PFSK-1 (cell line): Measurements from ENCODE around the gene NKAIN2.

Experiments used
- POLR2AphosphoS5 ChIP-seq: IDR thresholded peaks from 2 replicates; pipeline ENCODE4 v1.6.1; 2012; ENCODE audit warnings: low read depth, mild to moderate bottlenecking, control low read depth, low read length, moderate library complexity
- SIN3A ChIP-seq: IDR thresholded peaks from 2 replicates; pipeline ENCODE4 v1.6.1; 2012; ENCODE audit warnings: mild to moderate bottlenecking, low read length, moderate library complexity, borderline replicate concordance; ENCODE audit not compliant: insufficient read depth
- TAF1 ChIP-seq: IDR thresholded peaks from 2 replicates; pipeline ENCODE4 v1.6.1; 2012; ENCODE audit warnings: low read length, control low read depth, borderline replicate concordance; ENCODE audit not compliant: insufficient read depth
- TF ChIP-seq, protein P1 (sequence below), 2 experiments: IDR thresholded peaks; 2 replicates each; pipeline versions ENCODE4 v1.6.1 to v1.8.0; 2011 to 2012; ENCODE audit warnings: low read depth in 2 of 2, low read length in 2 of 2, control low read depth in 1 of 2, inconsistent platforms in 1 of 2, mild to moderate bottlenecking in 1 of 2, moderate library complexity in 1 of 2; ENCODE audit not compliant: insufficient read depth in 1 of 2

DNA sequence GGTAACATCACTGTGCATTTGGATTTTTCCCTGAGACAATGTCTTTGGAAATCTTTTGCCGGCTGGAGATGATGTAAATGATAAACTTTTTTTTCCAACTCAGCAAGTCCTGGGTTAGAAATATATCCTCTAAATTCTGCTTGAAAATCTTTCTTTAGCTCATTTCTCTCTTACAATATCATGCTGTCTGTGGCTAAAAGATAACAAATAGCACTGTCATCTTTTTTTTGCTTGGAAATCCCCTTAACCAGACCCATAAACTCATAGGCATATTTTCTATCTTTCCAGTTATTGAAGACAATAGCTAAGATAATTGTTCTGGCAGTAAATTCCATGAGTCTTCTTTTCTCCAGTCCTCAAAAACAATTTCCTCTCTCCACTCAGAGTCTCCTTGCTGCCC is 481.5 kb downstream of the NKAIN2 start:
- TF ChIP-seq TAF1 = no peak
- TF ChIP-seq POLR2AphosphoS5 = no peak
- TF ChIP-seq, protein P1, sequence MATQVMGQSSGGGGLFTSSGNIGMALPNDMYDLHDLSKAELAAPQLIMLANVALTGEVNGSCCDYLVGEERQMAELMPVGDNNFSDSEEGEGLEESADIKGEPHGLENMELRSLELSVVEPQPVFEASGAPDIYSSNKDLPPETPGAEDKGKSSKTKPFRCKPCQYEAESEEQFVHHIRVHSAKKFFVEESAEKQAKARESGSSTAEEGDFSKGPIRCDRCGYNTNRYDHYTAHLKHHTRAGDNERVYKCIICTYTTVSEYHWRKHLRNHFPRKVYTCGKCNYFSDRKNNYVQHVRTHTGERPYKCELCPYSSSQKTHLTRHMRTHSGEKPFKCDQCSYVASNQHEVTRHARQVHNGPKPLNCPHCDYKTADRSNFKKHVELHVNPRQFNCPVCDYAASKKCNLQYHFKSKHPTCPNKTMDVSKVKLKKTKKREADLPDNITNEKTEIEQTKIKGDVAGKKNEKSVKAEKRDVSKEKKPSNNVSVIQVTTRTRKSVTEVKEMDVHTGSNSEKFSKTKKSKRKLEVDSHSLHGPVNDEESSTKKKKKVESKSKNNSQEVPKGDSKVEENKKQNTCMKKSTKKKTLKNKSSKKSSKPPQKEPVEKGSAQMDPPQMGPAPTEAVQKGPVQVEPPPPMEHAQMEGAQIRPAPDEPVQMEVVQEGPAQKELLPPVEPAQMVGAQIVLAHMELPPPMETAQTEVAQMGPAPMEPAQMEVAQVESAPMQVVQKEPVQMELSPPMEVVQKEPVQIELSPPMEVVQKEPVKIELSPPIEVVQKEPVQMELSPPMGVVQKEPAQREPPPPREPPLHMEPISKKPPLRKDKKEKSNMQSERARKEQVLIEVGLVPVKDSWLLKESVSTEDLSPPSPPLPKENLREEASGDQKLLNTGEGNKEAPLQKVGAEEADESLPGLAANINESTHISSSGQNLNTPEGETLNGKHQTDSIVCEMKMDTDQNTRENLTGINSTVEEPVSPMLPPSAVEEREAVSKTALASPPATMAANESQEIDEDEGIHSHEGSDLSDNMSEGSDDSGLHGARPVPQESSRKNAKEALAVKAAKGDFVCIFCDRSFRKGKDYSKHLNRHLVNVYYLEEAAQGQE (IDR thresholded peaks at IDR 0.05; ENCODE audit: insufficient read depth in 1 of 2, low read depth in 2 of 2, low read length in 2 of 2) = no peak
- no peak for TF ChIP-seq SIN3A
